K562 (cell line): Measurements from ENCODE around the gene SLC49A3. TPM values are rescaled to one million over a fixed set of nuclear protein-coding genes. Genes with fewer than 3 reads are reported as not detected.

Experiments used
- ARID1B ChIP-seq: fragments of 450-650 bp; IDR thresholded peaks from 2 replicates; pipeline ENCODE4 v1.6.1; 2016; ENCODE audit warnings: antibody characterized with exemption, mild to moderate bottlenecking, inconsistent platforms
- C11orf30 ChIP-seq: fragments of 450-650 bp; IDR thresholded peaks from 2 replicates; pipeline ENCODE4 v1.6.1; 2016; ENCODE audit warnings: low read depth, mild to moderate bottlenecking
- CC2D1A ChIP-seq: fragments of 450-650 bp; IDR thresholded peaks from 2 replicates; pipeline ENCODE4 v1.6.1; 2017; ENCODE audit warnings: mild to moderate bottlenecking
- CEBPB ChIP-seq: fragments of 450-650 bp; IDR thresholded peaks from 2 replicates; pipeline ENCODE4 v1.6.1; 2016; ENCODE audit warnings: missing genetic modification characterization, missing compliant biosample characterization
- CHCHD3 ChIP-seq: fragments of 250-450 bp; sonication (Bioruptor Pico); IDR thresholded peaks from 2 replicates; pipeline ENCODE4 v2.1.2; 2022; ENCODE audit warnings: mild to moderate bottlenecking
- FOSL1 ChIP-seq: fragments of 200-800 bp; sonication (Bioruptor generic); conservative IDR thresholded peaks from 2 replicates; pipeline ENCODE4 v1.6.1; 2016; ENCODE audit warnings: missing genetic modification characterization, missing compliant biosample characterization
- FOXA1 ChIP-seq: fragments of 450-650 bp; IDR thresholded peaks from 2 replicates; pipeline ENCODE4 v1.6.1; 2016; ENCODE audit warnings: mild to moderate bottlenecking, borderline replicate concordance
- GATAD2B ChIP-seq: fragments of 450-650 bp; IDR thresholded peaks from 2 replicates; pipeline ENCODE4 v1.6.1; 2017; ENCODE audit warnings: mild to moderate bottlenecking, borderline replicate concordance
- LCOR ChIP-seq: sonication (generic); formaldehyde crosslinking; IDR thresholded peaks from 2 replicates; pipeline ENCODE4 v1.8.0; 2022; ENCODE audit warnings: mild to moderate bottlenecking, missing genetic modification reagents
- MYBL2 ChIP-seq, 2 experiments: fragments of 450-650 bp in 1 of 2; sonication (generic) in 1 of 2; formaldehyde crosslinking in 1 of 2; IDR thresholded peaks; 2 replicates each; pipeline versions ENCODE4 v1.6.1 to v1.8.1; 2017 to 2022; ENCODE audit warnings: borderline replicate concordance in 1 of 2, inconsistent platforms in 1 of 2, low read depth in 1 of 2, mild to moderate bottlenecking in 1 of 2, missing genetic modification reagents in 1 of 2, moderate library complexity in 1 of 2
- NCOR1 ChIP-seq: fragments of 450-650 bp; IDR thresholded peaks from 2 replicates; pipeline ENCODE4 v1.6.1; 2016; ENCODE audit warnings: mild to moderate bottlenecking, moderate library complexity
- NFYB ChIP-seq: IDR thresholded peaks from 2 replicates; pipeline ENCODE4 v1.6.1; 2011; ENCODE audit warnings: mild to moderate bottlenecking, moderate library complexity; ENCODE audit not compliant: insufficient read length; ENCODE audit errors: extremely low read depth
- NR2F6 ChIP-seq: fragments of 450-650 bp; formaldehyde crosslinking; IDR thresholded peaks from 2 replicates; pipeline ENCODE4 v1.4.0; 2020; ENCODE audit warnings: mild to moderate bottlenecking
- NUFIP1 ChIP-seq: fragments of 450-650 bp; IDR thresholded peaks from 2 replicates; pipeline ENCODE4 v1.6.1; 2018; ENCODE audit not compliant: partially characterized antibody
- POLR2AphosphoS2 ChIP-seq: IDR thresholded peaks from 2 replicates; pipeline ENCODE4 v1.6.1; 2012; ENCODE audit warnings: low read length, improper control_type of control experiment
- POLR2H ChIP-seq: IDR thresholded peaks from 2 replicates; pipeline ENCODE4 v1.6.1; 2016; ENCODE audit warnings: missing genetic modification characterization, low read depth, mild to moderate bottlenecking, control low read depth, missing compliant biosample characterization, moderate library complexity
- SIN3B ChIP-seq: fragments of 450-650 bp; IDR thresholded peaks from 2 replicates; pipeline ENCODE4 v1.6.1; 2017; ENCODE audit warnings: low read depth, mild to moderate bottlenecking, moderate library complexity
- SMAD3 ChIP-seq: fragments of 450-650 bp; formaldehyde crosslinking; conservative IDR thresholded peaks from 2 replicates; pipeline ENCODE4 v1.4.0; 2020; ENCODE audit warnings: mild to moderate bottlenecking
- YBX1 ChIP-seq: fragments of 450-650 bp; IDR thresholded peaks from 2 replicates; pipeline ENCODE4 v1.7.1; 2016; ENCODE audit warnings: mild to moderate bottlenecking
- polyA plus RNA-seq, 8 experiments: library from polyadenylated mRNA; depleted of rRNA in 4 of 8; stranded (reverse) in 5 of 8; unstranded in 3 of 8; fragments of >200 nt; fragmentation: Nextera tagmentation in 2 of 8; fragmentation: Illumina TruSeq in 1 of 8; extraction: Ambion mirVana in 2 of 8; extraction: Trizol in 1 of 8; gene quantifications; 2 replicates each; pipeline versions ENCODE4 v1.2.1 to v1.2.3, GENCODE V29; 2011 to 2014; ENCODE audit warnings: inconsistent platforms in 1 of 8, missing spikeins in 1 of 8
- total RNA-seq, 7 experiments: library from RNA; depleted of rRNA in 6 of 7; stranded (reverse); fragments of >200 nt in 6 of 7; fragmentation: Illumina TruSeq in 2 of 7; extraction: Trizol in 2 of 7; gene quantifications; 2 replicates each; pipeline versions ENCODE4 v1.2.1 to v1.2.3, GENCODE V29; 2011 to 2021; ENCODE audit warnings: low replicate concordance in 1 of 7
- TF ChIP-seq, protein P1 (sequence below): sonication (generic); formaldehyde crosslinking; IDR thresholded peaks from 2 replicates; pipeline ENCODE4 v1.8.0; 2022; ENCODE audit warnings: mild to moderate bottlenecking, missing genetic modification reagents
- TF ChIP-seq, protein P2 (sequence below), 2 experiments: fragments of 450-650 bp in 1 of 2; sonication (generic) in 1 of 2; formaldehyde crosslinking in 1 of 2; IDR thresholded peaks in 1 of 2; conservative IDR thresholded peaks in 1 of 2; 2 replicates each; pipeline versions ENCODE4 v1.6.1 to v1.8.1; 2016 to 2023; ENCODE audit warnings: mild to moderate bottlenecking in 2 of 2, moderate library complexity in 2 of 2, inconsistent platforms in 1 of 2, missing genetic modification reagents in 1 of 2
- TF ChIP-seq, protein P3 (sequence below), 2 experiments: IDR thresholded peaks; 2 replicates each; pipeline ENCODE4 v1.6.1; 2012; ENCODE audit warnings: improper control_type of control experiment in 2 of 2, low read depth in 2 of 2, low read length in 2 of 2, borderline replicate concordance in 1 of 2
- TF ChIP-seq, protein P4 (sequence below): fragments of 250-450 bp; sonication (Bioruptor Pico); IDR thresholded peaks from 2 replicates; pipeline ENCODE4 v1.4.0; 2020; ENCODE audit warnings: borderline replicate concordance

SLC49A3 gene
- total and polyA plus RNA-seq, 9 of the 15 experiments (the other 6 are each of a cell fraction or from before 2014, with no cell fraction given) = 0.24 to 0.41 TPM; not detected in 7

DNA sequence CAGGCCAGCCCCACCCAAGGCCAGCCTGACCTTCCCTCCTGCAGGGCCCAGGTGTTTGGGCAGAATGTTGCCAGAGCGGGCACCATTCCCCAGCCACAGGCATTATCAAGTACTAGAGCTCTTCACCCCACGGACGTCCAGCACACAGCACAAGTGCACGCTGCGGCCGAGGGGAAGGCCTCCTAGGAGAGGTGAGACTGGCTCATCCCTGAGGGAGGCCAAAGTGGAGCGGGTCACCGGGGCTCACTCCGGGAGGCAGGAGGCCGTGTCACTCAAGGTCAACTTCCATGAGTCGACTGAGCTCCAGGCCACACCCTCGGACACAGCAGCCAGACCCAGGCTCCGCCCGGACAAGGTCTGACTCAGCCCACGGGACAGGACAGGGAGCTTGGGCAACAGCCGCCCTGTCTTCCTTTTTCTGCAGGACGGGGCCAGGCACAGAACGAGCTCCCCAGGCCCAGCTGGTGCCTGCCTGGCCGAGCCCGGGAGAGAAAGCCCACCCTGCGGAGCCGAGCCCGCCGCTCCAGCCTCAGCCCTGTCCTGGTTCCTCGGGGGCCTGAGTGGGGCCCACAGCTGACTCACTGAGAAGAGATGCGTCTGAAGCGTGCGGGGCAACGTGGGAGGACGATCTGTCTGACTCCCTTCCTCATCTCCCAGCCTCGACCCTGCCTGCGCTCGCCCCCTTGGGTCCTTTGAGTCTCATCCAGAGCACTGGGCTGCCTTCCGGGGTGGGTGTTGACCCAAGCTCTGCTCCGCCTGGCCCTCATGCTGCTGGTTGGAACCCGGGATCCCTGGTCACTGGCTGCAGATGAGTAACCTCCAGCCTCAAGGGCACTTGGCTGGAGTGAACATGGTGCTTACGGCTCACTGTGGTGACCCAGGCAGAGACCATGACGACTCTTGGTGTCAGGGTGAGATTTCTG is 1.6 kb downstream of the SLC49A3 start (continued):
- TF ChIP-seq C11orf30 = no peak; the same call in 1 of the 2 replicates
- TF ChIP-seq CHCHD3 (CRISPR knock-in tag) = no peak
- no peak for TF ChIP-seq CC2D1A
- TF ChIP-seq CEBPB = peak; percentile 95
- TF ChIP-seq POLR2AphosphoS2 = no peak
- TF ChIP-seq MYBL2 (IDR thresholded peaks at IDR 0.05; ENCODE audit: low read depth) = no peak
- TF ChIP-seq MYBL2 (CRISPR knock-in tag; IDR thresholded peaks at IDR 0.05; ENCODE audit: borderline replicate concordance) = no peak
- TF ChIP-seq ARID1B = peak; percentile 72
- TF ChIP-seq, protein P1, sequence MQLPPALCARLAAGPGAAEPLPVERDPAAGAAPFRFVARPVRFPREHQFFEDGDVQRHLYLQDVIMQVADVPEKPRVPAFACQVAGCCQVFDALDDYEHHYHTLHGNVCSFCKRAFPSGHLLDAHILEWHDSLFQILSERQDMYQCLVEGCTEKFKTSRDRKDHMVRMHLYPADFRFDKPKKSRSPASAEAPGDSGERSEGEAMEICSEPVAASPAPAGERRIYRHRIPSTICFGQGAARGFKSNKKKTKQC (CRISPR knock-in tag) = no peak
- TF ChIP-seq NUFIP1 = no peak
- TF ChIP-seq NCOR1 = peak; percentile 41; the same call in 1 of the 2 replicates
- TF ChIP-seq POLR2H (tag) = no peak
- TF ChIP-seq FOXA1 = no peak
- no peak for TF ChIP-seq NFYB
- TF ChIP-seq GATAD2B = no peak
- no peak for TF ChIP-seq SIN3B
- TF ChIP-seq NR2F6 (CRISPR knock-in tag) = 0 out of 2 replicates have a peak, but pooled peaks have one; percentile 21
- TF ChIP-seq, protein P2, sequence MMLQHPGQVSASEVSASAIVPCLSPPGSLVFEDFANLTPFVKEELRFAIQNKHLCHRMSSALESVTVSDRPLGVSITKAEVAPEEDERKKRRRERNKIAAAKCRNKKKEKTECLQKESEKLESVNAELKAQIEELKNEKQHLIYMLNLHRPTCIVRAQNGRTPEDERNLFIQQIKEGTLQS (IDR thresholded peaks at IDR 0.05) = peak; percentile 86; the same call in 1 of the 2 replicates
- TF ChIP-seq, protein P2 (CRISPR knock-in tag; conservative IDR thresholded peaks at IDR 0.05) = no peak
- TF ChIP-seq, protein P3, sequence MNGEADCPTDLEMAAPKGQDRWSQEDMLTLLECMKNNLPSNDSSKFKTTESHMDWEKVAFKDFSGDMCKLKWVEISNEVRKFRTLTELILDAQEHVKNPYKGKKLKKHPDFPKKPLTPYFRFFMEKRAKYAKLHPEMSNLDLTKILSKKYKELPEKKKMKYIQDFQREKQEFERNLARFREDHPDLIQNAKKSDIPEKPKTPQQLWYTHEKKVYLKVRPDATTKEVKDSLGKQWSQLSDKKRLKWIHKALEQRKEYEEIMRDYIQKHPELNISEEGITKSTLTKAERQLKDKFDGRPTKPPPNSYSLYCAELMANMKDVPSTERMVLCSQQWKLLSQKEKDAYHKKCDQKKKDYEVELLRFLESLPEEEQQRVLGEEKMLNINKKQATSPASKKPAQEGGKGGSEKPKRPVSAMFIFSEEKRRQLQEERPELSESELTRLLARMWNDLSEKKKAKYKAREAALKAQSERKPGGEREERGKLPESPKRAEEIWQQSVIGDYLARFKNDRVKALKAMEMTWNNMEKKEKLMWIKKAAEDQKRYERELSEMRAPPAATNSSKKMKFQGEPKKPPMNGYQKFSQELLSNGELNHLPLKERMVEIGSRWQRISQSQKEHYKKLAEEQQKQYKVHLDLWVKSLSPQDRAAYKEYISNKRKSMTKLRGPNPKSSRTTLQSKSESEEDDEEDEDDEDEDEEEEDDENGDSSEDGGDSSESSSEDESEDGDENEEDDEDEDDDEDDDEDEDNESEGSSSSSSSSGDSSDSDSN (IDR thresholded peaks at IDR 0.05; ENCODE audit: borderline replicate concordance in 1 of 2, low read depth in 2 of 2, low read length in 2 of 2) = peak in 1 of 2 experiments; percentile 65; a peak in 1 of 4 replicates
- TF ChIP-seq YBX1 = no peak
- no peak for TF ChIP-seq LCOR
- TF ChIP-seq, protein P4, sequence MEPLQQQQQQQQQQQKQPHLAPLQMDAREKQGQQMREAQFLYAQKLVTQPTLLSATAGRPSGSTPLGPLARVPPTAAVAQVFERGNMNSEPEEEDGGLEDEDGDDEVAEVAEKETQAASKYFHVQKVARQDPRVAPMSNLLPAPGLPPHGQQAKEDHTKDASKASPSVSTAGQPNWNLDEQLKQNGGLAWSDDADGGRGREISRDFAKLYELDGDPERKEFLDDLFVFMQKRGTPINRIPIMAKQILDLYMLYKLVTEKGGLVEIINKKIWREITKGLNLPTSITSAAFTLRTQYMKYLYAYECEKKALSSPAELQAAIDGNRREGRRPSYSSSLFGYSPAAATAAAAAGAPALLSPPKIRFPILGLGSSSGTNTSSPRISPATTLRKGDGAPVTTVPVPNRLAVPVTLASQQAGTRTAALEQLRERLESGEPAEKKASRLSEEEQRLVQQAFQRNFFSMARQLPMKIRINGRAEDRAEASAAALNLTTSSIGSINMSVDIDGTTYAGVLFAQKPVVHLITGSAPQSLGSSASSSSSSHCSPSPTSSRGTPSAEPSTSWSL (CRISPR knock-in tag) = no peak
- TF ChIP-seq FOSL1 (tag) = peak; percentile 90
- TF ChIP-seq SMAD3 (CRISPR knock-in tag) = no peak
